Right ventricle myocardium inferior (tissue), 1 donor: ENCODE measurements around the gene SH2B2. TPM values are rescaled to one million over a fixed set of nuclear protein-coding genes. Genes with fewer than 3 reads are reported as not detected.
"Not testable (repeated sequence)": the region's sequence is repeated elsewhere in the genome, so short reads cannot be mapped to it uniquely, and the experiment has no call there.

Experiments used
- ATAC-seq: fragments of 200-7000 bp; cut with Tn5 transposase; one replicate; pipeline ENCODE4 v1.9.1; 2020; ENCODE audit warnings: mild to moderate bottlenecking, moderate library complexity
- DNase-seq: peaks from one replicate; pipeline ENCODE4 v3.0.0; 2021; ENCODE audit errors: missing footprints
- intact Hi-C: fragments of 100-400 bp; cut with DNase I; formaldehyde crosslinking; loops from one replicate; pipeline ENCODE4 v1.11.0; 2022
- total RNA-seq: library from RNA; stranded (reverse); fragmentation: NEBNext Ultra II Directional; extraction: Animal tissue kit (Norgen Biotek cat#: 25700); gene quantifications from one replicate; pipeline ENCODE4 v1.2.1, GENCODE V29; 2021
- donor health status: DM: no; HTN: yes; CAD: no; lungs with severe emphysema.

Gene SH2B2
- total RNA-seq, 1 donor from 2014 or later: 1.2 TPM

DNA sequence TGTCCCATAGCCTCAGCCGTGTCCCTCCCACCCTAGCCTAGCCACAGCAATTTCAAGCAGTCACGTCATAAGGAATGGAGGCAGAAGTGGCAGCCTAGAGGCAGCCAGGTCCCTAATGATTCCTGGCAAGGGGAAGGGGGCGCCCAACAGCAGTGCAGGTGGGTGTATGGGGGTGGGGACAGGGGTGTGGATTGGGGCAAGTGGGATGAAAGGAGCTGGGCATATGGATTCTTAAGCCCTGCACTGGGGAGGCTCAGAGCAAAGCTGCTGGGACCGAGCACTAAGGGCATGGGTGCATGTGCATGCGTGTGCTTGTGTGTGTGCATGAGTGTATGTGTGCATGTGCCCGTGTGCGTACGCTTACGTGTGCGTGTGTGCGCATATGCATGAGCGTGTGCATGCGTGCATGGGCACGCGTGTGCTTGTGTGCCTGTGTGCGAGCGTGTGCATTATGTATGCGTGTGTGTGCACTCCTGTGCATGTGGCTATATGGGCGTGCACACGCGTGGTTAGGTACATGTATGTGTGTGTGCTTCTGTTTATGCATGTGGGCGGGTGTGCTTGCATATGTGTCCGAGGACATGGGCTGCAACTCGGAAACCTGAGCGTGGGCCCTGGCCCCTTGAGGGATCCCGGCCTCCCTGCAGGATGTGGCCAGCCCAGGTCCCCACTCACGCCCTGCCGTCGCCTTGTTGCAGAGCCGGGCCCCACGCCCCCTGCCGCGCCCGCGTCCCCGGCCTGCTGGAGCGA is 34.1 kb downstream of the SH2B2 start:
- DNase-seq (no peak), ATAC-seq (no peak)
- intact Hi-C loops: no loop called here

GRCh38 chr7:102321351-102322201 is 34.9 kb downstream of the SH2B2 start:
- intact Hi-C loops: no loop called here
- no peak for ATAC-seq
- no peak for DNase-seq

DNA sequence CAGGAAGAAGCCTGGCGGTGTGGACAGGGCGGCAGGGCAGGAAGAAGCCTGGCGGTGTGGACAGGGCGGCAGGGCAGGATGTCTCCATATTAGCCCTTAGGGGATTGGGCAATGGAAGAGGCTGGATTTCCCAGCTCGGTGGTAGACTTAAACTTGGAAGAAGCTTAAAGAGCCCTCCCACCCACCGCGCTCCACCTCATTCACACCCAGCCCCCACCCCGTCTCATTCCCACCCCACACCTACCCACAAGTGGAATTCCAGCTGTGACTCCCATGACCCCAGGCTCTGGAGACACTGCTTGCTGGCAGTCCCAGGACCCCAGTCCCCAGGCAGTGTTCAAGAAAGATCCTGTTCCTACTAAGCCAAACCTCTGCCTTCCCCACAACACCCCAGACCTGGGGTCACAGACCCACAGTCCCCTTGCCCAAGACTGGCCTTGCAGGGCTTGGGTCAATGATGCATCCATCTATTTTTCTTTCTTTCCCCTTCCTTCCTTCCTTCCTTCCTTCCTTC is 35.6 kb downstream of the SH2B2 start:
- DNase-seq (no peak), ATAC-seq (no peak)
- intact Hi-C loops: no loop called here

- intact Hi-C loops: no loop called here
- no peak for ATAC-seq
- DNase-seq: no peak
These were observed 37.2 kb downstream of the SH2B2 start for GRCh38 chr7:102323914-102324195.

- DNase-seq, intact Hi-C loops, ATAC-seq: not testable (repeated sequence)
These were observed 38.4 kb downstream of the SH2B2 start for GRCh38 chr7:102325106-102325505.

DNA sequence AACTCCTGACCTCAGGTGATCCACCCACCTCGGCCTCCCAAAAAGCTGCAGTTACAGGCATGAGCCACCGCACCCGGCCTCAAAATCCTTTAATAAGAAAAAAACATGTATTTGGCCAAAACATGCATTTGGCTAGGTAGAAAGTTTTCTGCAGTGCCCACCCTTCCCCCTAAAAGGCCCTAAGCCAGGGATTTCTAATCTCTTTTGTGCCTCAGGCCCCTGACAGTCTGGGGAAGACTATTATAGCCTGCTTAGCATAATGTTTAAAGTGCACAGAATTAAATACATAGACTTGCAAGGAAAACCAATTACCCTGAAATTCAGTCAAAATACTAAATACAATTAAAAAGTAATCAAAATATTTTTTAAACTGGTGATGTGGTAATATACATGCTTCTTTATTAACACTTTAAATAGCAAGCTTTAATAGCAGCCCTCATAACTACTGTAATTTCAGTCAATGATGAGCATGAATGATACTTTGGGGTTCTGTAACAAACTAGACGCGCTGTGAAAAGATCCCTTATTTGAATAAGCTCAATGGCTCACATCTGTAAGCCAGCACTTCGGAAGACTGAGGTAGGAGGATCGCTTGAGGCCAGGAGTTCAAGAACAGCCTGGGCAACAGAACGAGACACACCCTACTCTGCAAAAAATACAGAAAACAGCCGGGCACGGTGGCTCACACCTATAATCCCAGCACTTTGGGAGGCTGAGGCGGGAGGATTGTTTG is 39.7 kb downstream of the SH2B2 start:
- ATAC-seq: no peak
- DNase-seq: no peak
- intact Hi-C loops: no loop called here

DNA sequence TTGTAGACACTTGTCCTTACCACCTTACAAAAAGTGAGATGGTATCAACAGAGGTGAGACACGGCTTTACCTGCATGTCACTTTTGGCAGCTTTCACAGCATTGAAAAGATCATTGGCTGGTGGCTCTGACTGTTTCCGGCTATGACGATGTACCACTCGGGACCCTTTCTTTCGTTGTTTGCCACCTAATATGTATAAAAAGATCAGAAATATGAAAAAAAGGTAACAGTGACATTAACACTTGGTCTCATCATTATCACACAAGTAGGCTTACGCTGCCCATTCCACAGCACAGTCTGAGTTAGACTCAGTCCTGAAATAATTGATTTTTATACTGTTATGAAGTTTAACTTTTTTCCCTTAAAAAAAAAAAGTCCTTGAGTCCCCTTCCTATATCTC is 40.5 kb downstream of the SH2B2 start:
- ATAC-seq, intact Hi-C loops, DNase-seq: not testable (repeated sequence)

DNA sequence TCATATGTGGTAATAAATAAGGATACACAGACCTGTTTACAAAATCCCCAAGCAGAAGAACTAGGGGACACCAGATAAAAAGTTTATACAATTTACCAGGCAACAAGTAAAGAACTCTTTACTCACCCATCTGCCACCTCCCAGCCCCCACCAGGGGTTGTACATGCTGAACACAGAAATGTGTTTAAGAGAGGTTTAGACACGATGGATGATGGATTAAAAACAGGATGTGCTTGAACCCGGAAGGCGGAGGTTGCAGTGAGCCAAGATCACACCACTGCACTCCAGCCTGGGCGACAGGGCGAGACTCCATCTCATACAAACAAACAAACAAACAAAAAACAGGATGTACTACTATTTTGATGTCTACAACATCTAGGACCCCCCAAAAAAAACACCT is 42.2 kb downstream of the SH2B2 start:
- DNase-seq, intact Hi-C loops, ATAC-seq: not testable (repeated sequence)

DNA sequence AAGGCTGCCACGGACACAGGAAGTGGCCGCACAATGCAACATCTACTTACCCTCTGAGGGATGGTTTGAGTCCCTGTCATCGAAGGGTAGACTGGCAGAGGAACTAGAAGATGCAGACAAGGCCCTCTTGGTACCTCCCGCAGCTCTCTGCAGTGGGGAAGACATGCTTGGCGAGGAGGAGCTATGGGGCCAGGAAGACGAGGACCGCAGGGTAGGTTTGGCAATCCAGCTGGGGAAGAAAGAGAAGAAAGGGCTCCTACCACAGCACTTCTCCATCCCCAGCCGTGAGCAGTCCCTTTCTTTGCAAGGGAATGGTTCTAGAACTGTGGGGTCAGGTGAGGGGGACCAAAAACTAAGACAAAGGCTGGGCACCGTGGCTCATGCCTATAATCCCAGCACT is 42.7 kb downstream of the SH2B2 start:
- intact Hi-C loops, DNase-seq, ATAC-seq: not testable (repeated sequence)

DNA sequence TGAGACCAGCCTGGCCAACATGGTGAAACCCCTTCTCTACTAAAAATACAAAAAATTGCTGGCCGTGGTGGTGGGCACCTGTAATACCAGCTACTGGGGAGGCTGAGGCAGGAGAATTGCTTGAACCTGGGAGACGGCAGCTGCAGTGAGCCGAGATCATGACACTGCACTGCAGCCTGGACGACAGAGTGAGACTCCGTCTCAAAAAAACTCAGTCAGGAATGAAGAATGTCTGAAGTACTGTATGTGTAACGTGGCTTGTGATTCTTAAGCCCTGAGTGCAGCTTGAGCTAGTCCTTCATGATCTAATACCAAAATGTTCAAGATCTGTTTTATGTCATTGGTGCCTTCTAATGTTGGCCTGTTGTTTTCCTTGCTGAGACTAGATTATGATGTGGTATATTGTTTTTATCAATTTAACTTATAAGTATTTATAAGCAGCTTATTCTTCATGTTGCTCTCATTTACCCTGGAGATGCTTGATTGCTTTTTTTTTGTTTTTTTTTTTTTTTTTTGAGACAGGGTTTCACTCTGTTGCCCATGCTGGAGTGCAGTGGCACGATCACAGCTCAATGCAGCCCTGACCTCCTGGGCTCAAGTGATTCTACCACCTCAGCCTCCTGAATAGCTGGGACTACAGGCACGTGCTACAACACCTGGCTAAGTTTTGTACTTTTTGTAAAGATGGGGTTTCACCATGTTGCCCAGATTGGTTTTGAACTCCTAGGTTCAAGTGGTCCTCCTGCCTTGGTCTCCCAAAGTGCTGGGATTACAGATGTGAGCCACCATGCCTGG is 44.2 kb downstream of the SH2B2 start:
- DNase-seq, intact Hi-C loops, ATAC-seq: not testable (repeated sequence)

DNA sequence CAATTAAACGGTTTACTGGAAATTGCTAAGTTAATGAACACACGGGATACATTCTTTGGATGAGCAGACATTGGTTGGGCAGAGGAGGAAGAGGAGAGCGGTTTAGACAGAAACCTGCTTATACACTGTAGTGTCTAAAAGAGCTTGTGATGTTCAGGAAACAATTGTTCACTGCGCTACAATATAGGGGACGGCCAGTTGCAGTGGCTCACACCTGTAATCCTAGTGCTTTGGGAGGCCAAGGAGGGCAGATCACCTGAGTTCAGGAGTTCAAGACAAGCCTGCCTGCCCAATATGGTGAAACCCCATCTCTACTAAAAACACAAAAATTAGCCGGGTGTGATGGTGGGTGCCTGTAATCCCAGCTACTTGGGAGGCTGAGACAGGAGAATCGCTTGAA is 48.9 kb downstream of the SH2B2 start:
- intact Hi-C loops, ATAC-seq, DNase-seq: not testable (repeated sequence)

- DNase-seq, ATAC-seq, intact Hi-C loops: not testable (repeated sequence)
These were observed 50.3 kb downstream of the SH2B2 start for GRCh38 chr7:102337002-102337401.

GRCh38 chr7:102337420-102337819 is 50.8 kb downstream of the SH2B2 start:
- intact Hi-C loops, DNase-seq, ATAC-seq: not testable (repeated sequence)

DNA sequence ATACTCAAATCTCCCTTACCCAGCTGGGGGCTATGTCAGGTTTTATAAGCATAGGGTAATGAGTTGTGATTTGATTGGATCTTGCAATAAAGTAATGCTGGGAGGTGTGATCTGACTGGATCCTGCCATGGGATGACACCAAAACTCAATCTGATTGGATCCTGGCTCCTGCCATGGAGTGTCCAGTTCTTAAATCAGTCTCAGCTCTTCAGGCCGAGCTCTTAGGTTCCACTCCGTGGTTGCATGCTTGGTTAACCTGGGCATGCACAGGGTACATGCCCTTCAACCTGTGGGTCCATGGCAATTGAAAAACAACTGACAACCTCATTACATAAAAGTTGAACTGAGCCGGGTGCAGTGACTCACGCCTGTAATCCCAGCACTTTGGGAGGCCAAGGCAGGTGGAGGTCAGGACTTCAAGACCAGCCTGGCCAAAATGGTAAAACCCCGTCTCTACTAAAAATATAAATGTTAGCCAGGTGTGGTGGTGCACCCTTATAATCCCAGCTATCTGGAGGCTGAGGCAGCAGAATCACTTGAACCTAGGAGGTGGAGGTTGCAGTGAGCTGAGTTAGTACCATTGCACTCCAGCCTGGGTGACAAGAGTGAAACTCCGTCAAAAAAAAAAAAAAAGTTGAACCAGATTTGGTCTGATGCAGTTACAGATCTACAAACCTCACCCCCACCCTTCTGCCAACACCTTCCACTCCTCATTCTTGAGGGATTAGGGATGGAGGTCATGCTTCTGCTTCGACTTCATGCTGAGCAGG is 54.1 kb downstream of the SH2B2 start:
- ATAC-seq, DNase-seq, intact Hi-C loops: not testable (repeated sequence)

DNA sequence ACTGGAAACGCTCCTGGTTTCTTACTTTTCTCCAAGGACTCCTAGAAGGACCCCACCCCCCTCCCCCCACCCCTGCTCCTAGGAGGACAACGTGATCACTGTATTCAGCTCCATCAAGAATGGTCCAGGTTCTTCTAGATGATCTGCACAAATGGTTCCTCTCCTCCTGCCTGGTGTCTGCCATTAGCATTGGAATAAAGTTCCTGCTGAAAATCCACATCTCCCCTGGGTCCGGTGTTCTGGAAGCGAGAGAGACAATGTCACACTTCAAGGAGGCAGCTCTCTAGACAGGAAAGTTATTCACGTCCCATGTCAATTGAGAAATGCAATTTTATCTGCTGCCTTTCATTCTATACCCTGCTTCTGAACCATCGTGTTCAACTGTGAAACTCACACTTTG is 60.3 kb downstream of the SH2B2 start:
- DNase-seq, ATAC-seq, intact Hi-C loops: not testable (repeated sequence)

- DNase-seq, intact Hi-C loops, ATAC-seq: not testable (repeated sequence)
These were observed 69.7 kb downstream of the SH2B2 start, which contains the start of gene SPDYE6 for GRCh38 chr7:102356344-102356743. TSS of gene SPDYE6 (minus strand) at chr7:102356444. CDS start at chr7:102356023, 421 bp downstream.
